GM12875 (cell line): ENCODE results near the gene C1orf53.
"Not testable (repeated sequence)": the region's sequence is repeated elsewhere in the genome, so short reads cannot be mapped to it uniquely, and the experiment has no call there.

ENCODE experiments used
- H3K4me3 ChIP-seq: one replicate; pipeline ENCODE4 v1.5.1; 2011; ENCODE audit warnings: low read depth, low read length, control low read depth
- TF ChIP-seq, protein P1 (sequence below): IDR thresholded peaks from 2 replicates; pipeline ENCODE4 v1.5.1; 2011; ENCODE audit warnings: low read depth, mild to moderate bottlenecking, control low read depth, inconsistent platforms, low read length, moderate library complexity, borderline replicate concordance; ENCODE audit not compliant: insufficient read depth

The C1orf53 gene

DNA sequence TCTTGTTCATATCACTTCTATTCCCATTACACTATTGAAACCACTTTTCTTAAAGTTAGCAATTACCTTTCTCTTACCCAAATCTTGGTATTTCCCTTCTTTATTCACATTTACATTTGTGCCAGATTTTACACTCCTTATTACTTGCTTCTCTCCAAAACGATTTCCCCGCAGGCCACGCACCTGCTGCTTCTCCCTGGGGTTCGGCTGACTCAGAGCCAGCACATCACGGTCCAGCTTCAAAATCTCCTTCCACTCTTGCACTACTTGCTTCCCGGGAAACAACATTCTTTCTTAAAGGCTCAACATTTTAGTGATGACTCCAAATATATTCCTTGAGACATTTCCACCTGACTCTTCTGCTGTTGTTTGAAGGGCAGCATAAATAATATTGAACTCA lies 35.5 kb downstream of the C1orf53 start:
- TF ChIP-seq, protein P1, sequence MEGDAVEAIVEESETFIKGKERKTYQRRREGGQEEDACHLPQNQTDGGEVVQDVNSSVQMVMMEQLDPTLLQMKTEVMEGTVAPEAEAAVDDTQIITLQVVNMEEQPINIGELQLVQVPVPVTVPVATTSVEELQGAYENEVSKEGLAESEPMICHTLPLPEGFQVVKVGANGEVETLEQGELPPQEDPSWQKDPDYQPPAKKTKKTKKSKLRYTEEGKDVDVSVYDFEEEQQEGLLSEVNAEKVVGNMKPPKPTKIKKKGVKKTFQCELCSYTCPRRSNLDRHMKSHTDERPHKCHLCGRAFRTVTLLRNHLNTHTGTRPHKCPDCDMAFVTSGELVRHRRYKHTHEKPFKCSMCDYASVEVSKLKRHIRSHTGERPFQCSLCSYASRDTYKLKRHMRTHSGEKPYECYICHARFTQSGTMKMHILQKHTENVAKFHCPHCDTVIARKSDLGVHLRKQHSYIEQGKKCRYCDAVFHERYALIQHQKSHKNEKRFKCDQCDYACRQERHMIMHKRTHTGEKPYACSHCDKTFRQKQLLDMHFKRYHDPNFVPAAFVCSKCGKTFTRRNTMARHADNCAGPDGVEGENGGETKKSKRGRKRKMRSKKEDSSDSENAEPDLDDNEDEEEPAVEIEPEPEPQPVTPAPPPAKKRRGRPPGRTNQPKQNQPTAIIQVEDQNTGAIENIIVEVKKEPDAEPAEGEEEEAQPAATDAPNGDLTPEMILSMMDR: no peak

DNA sequence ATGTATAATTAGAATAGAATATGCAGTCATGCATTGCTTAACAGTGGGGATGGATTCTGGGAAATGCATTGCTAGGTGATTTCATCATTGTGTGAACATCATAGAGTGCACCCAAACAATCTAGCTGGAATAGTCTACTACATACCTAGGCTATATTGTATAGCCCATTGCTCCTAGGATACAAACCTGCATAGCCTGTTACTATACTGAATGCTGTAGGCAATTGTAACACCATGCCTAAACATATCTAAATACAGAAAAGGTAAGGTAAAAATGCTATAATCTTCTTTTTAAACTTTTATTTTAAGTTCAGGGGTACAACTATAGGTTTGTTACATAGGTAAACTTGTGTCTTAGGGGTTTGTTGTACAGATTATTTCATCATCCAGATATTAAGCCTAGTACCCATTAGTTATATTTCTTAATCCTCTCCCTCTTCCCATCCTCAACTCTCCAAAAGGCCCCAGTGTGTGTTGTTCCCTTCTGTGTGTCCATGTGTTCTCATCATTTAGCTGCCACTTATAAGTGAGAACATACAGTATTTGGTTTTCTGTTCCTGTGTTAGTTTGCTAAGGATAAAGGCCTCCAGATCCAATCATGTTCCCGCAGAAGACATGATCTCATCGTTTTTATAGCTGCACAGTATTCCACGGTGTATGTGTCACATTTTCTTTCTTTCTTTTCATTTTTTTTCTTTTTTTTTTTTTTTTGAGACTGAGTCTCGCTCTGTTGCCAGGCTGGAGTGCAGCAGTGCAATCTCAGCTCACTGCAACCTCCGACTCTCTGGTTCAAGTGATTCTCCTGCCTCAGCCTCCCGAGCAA lies 36.9 kb downstream of the C1orf53 start:
- not testable (repeated sequence) for H3K4me3 ChIP-seq

More for the DNA sequence above, 35.5 kb downstream of the C1orf53 start:
- no peak overlapping the region for H3K4me3 ChIP-seq

DNA sequence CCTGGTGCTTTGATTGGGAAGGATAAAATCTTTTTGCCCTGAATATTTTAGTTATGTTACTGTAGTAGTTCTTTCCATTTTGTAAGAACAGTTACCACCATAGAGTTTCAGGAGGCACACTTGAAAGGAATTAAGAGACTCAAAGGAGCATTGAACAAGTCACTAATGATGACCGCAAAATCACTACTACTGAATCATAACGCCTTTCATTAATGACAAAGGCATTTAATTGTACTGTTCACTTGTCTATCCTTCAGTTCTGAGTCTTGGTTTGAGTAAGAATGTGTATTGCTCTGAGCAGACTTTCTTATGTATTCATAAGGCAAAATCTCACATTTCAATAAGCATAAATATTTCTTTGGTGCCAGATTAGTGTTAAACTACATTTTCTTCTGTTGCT lies 39.6 kb downstream of the C1orf53 start:
- H3K4me3 ChIP-seq: no peak overlapping the region
- TF ChIP-seq, protein P1: no peak

DNA sequence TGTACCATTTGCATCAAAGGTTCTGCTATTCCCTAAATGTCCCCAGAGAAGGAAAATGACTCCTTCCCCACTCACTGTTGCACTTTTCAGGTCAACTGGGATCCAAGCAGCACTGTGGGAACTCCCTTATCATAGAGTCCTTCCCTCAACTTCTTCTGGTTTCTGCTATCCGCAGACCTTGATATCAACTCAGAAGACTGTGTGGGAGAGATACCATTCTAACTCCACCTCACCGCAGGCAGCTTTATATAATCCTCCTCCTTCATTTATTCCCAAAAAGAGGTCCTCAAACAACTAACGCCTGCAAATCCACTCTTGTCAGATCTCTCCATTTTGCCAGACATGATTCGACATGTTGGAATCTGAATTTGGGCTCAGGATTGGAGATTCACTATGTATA lies 42.1 kb downstream of the C1orf53 start:
- TF ChIP-seq, protein P1: no peak

DNA sequence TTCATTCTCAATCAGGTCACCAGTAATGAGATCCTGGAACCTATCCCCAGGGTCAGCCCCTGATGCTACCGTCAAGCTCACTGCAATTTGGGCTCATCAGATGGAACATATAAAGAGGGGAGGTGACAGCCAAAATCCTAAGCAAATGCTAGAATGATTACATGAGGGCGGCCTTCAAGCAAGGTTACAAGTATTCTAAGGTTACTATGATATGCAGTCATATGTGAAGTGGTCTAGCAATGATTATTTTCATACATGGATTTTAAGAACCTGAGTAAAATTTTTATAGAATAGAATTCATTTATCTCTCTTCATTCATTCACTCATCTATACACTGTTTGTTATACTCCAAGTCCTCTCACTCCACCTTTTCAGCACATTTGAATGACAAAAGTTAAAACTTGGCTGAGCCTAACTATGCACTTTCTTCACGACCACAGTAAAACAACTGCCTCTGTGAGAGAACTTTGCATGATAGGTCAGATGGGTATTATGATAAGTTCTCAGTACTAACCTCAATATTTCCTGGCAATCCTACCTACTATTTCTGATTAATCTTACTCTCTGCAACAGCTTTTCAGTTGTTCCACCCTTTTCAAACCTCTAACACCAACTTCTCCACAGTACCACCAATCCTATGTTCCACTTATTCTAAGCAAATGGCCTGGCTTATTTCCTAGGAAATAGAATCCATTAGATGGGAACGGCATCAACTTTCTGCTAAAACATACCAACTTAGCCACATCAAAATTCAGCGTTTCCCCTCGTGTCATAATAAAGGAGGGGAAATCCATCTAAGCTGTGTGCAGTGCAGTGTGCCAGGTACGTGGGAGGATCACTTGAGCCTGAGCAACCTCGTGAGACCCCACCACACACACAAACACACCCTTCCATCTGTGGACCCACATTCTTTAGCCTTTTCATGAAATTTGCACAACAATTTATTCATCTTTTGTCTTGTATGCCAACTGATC lies 46.8 kb downstream of the C1orf53 start:
- TF ChIP-seq, protein P1: no peak
- H3K4me3 ChIP-seq: no peak overlapping the region

More for the DNA sequence above, 42.1 kb downstream of the C1orf53 start:
- no peak overlapping the region for H3K4me3 ChIP-seq

DNA sequence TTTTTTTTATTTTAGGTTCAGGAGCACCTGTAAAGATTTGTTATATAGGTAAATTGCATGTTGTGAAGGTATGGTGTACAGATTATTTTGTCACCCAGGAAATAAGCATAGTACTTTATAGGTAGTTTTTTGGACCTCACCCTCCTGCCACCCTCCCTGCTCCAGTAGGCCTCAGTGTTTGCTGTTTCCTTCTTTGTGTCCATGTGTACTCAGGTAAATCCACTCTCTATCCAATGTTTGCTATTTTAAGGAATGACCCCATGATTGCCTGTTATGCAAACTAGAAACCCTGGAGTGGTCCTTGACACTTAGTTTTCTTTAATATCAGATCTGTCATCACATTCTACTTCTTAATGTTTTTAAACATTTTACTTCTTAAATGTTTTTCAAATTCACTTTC lies 48.7 kb downstream of the C1orf53 start:
- TF ChIP-seq, protein P1: no peak
- no peak overlapping the region for H3K4me3 ChIP-seq

DNA sequence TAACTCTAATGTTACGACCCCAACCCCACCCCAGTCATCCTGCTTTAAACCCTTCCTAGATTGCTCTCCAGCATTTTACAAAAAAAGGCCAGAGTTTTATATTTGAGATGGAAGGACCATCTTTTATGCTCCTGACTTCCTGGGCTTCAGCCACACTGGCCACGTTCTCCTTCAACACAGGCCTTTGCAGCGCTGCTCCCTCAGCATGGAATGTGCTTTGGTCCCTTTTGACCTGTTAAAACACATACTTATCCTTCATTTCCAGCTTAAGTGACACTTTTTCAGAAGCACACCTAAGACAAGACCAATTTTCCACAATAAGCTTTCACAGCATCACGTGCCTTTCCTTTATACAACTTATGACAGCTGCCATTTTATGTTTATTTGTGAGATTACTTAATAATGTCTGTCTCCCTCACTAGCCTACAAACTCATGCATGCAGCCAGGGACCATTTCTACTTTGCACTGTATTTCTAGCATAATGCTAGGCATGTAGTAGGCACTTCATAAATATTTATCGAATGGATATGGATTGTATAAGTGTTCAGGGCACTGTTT lies 49.3 kb downstream of the C1orf53 start:
- TF ChIP-seq, protein P1: no peak
- H3K4me3 ChIP-seq: no peak overlapping the region

DNA sequence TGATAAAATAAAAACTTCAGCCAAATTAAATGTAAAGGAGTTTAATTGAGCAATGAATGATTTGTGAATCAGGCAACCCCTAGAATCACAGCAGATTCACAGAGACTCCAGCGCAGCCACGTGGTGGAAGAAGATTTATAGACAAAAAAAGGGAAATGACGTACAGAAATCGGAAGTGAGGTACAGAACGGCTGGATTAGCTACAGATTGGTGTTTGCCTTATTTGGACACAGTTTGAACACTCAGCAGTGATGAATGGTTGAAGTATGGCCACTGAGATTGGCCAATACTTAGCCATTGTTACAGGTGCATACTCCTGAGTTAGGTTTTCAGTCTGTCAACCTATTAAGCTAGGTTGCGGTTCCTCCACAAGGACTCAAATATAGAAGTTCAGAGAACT lies 51.0 kb downstream of the C1orf53 start:
- H3K4me3 ChIP-seq: not testable (repeated sequence)
